D721Med (cell line): ENCODE results near the gene ATP6AP1.

Experiments used
- DNase-seq: peaks from one replicate; pipeline ENCODE4 v3.0.0; 2011; ENCODE audit warnings: low spot score; ENCODE audit not compliant: insufficient read length
- FAIRE-seq: peaks from 2 replicates; lab custom pipeline; 2011; peaks lifted over from hg19 to GRCh38; lab: Jason Lieb, UNC
- TF ChIP-seq, protein P1 (sequence below): IDR thresholded peaks from 2 replicates; pipeline ENCODE4 v1.5.1; 2012; ENCODE audit warnings: mild to moderate bottlenecking, control low read depth; ENCODE audit not compliant: insufficient read depth; ENCODE audit errors: missing control alignments

Gene ATP6AP1

DNA sequence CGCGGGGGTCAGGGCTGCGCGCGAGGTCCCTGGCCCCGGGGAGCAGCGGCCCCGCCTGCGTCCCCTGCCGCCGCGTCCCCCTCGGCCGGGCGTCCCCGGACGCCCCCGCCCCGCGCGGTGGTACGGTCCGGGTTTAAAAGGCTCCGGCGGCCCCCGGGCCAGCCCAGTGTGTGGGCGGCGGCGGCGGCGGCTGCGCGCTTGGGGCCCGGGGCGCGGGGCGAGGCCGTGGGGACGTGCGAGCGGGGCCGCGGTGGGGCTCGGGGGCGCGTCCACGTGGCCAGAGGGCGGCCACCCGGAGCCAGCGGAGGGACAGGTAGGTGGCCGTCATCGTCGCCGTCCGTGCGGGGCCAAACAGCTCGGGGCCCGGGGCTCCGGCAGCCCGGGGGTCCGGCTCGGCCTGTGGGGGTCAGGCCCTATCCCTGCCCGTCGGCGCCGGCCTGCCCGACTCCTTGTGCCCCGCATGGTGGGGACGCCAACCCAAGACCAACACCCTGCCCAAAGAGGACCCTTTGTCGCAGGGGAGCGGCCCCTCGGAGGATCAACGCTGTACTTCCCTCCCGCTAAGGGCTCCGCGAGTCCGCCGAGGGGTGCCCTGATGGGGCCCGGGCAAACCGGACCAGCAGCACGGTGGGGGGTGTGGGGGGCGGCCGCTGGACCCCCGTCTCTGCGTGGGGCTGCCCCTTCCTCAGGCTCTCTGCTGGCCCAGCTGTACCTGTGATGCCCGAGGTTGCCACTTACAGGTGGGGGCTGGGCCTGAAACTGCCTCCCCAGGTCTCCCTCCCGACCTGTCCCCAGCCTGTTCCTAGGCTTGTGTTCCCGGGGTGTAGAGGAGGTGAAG is 29.9 kb downstream of the ATP6AP1 start, which contains the start of gene PLXNA3:
PLXNA3 (plus strand) TSS at position 166 of the 838 bp plus-strand sequence. CDS start 1,903 bp downstream, outside the sequence.
- TF ChIP-seq, protein P1, sequence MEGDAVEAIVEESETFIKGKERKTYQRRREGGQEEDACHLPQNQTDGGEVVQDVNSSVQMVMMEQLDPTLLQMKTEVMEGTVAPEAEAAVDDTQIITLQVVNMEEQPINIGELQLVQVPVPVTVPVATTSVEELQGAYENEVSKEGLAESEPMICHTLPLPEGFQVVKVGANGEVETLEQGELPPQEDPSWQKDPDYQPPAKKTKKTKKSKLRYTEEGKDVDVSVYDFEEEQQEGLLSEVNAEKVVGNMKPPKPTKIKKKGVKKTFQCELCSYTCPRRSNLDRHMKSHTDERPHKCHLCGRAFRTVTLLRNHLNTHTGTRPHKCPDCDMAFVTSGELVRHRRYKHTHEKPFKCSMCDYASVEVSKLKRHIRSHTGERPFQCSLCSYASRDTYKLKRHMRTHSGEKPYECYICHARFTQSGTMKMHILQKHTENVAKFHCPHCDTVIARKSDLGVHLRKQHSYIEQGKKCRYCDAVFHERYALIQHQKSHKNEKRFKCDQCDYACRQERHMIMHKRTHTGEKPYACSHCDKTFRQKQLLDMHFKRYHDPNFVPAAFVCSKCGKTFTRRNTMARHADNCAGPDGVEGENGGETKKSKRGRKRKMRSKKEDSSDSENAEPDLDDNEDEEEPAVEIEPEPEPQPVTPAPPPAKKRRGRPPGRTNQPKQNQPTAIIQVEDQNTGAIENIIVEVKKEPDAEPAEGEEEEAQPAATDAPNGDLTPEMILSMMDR: no peak
- DNase-seq: no peak
- FAIRE-seq: no peak

DNA sequence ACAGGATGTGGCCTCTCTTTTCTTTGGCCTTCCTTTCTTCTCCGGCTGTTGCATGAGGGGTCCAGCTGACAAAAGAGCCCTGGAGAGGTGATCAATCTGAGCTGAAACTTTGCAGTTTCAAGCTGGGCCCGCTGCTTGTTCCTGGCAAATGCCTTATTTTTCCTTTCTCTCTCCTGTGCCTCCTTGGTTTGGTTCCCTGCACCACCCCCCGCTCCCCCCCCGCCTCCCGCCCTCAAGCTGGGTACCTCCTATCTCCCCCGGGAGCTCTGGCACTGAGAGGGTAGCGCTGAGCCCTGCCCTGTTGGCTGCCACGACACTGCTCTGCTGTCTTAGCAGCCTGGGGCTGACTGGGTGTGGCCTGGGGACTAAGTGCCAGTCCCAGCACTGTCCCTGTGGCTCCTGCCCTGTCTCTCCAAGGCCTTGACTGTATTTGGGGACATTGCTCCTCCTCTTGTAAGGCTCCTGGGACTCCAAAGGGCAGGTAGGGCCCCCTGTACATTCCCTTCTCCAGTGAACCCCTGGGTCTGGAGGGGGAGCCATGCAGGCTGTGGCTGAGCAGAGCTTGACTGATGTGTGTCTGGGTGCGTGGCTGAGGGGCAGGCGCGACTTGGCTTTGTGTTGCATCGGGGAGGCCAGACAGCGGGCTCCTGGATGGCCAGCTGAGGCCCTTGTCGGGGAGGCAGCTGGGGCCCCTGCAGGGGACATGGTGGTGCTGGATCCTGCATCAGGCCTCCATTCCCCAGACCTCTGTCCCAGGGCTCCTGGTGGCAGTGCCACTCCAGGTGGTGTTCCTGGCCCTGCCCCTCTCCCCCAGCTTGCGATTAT is 30.7 kb downstream of the ATP6AP1 start:
- peak; percentile 32 for DNase-seq
- TF ChIP-seq, protein P1: no peak
- FAIRE-seq: no peak

DNA sequence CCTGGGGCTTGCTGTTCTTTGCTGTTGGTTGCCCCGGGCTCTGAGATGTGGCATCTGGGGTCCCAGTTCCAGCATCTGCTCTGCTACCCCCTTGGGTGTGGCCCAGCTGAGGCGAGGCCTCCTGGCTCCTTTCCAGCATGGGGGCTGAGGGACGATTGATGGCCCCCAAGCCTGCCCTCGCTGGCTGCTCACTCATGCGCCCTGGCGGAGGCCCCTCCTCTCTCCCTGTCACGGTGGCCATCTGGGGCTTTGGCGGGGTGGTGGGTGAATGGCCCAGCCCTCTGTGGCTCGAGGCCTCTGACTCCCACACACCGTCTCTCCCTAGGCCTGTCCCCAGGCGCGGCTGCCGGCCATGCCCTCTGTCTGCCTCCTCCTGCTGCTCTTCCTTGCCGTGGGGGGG is 31.4 kb downstream of the ATP6AP1 start:
- FAIRE-seq: no peak
- TF ChIP-seq, protein P1: no peak

DNA sequence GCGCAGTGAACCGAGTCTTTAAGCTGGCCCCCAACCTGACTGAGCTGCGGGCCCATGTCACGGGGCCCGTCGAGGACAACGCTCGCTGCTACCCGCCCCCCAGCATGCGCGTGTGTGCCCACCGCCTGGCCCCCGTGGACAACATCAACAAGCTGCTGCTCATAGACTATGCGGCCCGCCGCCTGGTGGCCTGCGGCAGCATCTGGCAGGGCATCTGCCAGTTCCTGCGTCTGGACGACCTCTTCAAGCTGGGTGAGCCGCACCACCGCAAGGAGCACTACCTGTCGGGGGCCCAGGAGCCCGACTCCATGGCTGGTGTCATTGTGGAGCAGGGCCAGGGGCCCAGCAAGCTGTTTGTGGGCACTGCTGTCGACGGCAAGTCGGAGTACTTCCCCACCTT is 31.8 kb downstream of the ATP6AP1 start:
- no peak for FAIRE-seq
- no peak for DNase-seq
- TF ChIP-seq, protein P1: no peak

More for the DNA sequence above, 31.4 kb downstream of the ATP6AP1 start:
- no peak for DNase-seq

DNA sequence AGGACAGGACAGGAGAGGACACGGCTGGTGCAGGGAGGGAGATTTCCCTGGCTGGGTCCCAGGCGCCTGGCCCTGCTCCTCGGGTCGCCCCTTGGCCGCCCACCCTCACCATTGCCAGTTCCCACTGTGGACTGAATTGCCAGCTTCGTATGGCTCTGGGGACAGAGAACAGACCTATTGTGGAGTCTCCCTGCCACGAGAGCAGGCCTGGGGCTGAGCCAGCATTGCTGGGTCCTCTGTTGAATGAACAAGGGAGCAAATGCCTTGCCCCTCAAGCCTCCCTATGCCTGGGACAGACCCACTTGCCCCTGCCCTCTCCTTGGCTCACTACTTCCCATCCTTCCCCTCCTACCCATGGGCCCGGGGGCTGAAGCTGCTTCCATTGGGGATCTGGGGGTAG is 33.9 kb downstream of the ATP6AP1 start:
- DNase-seq (no peak), FAIRE-seq (no peak)
- TF ChIP-seq, protein P1: no peak

DNA sequence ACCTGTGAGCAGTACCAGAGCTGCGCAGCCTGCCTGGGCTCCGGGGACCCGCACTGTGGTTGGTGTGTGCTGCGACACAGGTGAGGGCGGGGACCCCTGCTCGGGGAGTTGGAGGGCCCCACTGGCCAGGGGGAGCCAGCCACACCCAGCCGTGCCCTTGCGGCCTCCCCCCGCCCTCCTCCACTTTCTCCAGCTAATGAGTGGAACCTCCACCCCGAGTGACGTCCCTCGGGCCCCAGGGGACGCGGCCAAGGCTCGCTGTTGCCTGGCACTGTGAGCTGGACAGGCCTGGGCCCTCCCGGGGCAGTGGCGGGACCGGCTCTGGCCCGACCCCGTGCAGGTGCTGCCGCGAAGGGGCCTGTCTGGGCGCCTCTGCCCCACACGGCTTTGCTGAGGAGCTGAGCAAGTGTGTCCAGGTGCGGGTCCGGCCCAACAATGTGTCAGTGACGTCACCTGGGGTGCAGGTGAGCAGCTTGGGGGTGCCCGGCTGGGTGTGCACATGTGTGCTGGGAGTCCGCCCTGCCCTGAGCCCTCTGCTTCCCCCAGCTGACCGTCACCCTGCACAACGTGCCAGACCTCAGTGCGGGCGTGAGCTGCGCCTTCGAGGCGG is 35.2 kb downstream of the ATP6AP1 start:
- FAIRE-seq (no peak), DNase-seq (no peak)
- TF ChIP-seq, protein P1: no peak
